ENCODE results near the gene TSPAN17.

The TSPAN17 gene

GRCh38 chr5:176621661-176622079 is 25.6 kb upstream of the TSPAN17 start:
- DNase-seq (ENCODE audit: low read depth in 2 of 2), result no peak

- no peak for DNase-seq (ENCODE audit: low read depth in 2 of 2)
Measured at GRCh38 chr5:176624142-176624541, 23.1 kb upstream of the TSPAN17 start.

DNA sequence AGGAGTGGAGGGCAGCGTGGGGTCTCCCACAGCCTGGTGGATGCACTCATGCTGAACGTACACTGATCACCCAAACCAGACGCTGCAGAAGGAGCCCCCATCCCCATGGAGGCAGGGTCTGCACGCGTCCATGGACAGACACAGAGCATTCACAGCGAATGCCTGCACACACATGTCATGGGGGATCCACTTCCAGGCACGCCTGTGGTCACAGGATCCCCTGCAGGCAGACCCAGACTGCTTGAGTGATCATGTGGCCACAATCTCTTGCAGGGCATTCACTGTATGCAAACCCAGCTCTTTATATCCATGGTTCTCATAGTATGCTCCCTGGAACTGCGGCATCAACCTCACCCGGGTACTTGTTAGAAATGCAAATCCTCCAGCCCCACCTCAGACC is 22.3 kb upstream of the TSPAN17 start:
- DNase-seq (ENCODE audit: low read depth in 2 of 2), result no peak

GRCh38 chr5:176625512-176625911 is 21.8 kb upstream of the TSPAN17 start:
- no peak for DNase-seq (ENCODE audit: low read depth in 2 of 2)

DNA sequence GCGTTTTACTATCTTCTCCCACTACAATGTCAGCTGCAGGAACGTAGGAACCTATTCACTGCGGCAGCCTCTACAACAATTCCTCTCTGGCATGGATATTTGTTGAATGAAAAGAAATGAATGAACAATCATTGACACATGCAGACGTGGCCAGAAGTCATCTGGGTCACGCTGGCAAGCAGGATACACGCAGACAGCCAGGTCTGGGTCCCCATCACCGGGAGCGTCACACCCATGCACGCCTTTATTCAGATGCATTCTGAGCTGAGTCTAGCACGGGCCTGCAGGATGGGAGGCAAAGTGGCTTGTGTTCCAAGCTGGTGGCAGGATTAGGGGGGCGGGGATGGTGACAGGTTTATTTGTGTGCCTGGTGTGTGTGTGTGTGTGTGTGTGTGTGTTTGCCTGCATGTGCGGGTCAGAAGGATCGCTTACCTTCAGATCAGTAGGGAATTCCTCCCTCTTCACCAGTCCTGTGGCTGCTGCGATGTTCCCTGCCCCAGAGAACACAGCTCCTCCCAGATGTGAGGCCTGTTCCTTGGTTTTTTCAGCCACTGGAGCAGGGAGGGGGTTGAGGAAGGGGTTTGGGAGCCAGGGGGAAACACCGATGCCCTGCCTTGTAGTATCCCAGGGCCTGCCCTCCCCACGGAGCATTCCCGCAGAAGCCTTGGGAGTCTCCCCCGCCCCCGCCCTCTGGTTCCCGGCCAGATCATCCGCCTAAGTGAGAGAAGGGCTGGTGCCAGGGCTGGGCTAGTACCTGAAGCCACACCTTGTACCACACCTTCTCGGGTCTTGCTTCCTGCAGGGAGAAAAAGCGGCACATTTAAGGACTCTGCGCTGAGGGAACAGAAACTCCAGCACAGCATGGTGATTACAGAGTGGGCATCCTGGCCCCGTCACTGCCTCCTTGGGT is 21.1 kb upstream of the TSPAN17 start:
- no peak for DNase-seq (ENCODE audit: low read depth in 2 of 2)

DNA sequence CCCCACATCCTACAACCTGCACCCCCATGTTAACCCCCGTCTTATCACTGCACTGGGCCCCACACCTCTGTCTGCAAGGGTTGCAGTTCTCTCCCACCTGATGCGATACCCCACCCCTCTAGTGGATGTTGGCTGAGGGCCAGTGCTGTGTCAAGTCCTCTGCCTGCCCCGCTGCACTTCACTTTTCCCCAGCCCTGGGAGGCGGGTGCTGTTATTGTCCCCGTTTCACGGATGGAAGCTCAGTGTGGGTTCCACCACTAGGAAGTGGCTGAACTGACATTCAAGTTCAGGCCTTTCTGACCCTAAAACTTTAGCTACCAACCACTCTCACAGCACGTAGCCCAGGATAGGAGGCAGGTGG is 20.4 kb upstream of the TSPAN17 start:
- no peak for DNase-seq (ENCODE audit: low read depth in 2 of 2)

DNA sequence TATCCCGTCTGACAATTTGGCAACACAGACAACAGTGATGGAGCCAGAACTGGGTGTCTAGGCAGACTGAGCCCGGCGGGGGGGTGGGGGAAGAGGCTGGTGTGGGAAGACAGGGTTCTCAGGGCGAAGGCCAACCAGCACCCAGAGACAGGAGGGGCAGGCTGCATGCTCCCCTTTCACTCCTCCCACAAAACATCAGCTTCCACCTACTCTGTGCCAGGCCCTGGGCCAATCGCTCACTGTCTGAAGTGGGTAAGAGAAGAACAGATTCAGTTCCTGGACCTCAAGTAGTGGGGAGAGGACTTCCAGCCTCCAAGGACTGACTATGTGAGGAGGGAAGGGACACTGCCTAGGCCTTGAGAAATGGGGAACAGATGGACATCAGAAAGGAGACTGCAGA is 19.7 kb upstream of the TSPAN17 start:
- no peak for DNase-seq (ENCODE audit: low read depth in 2 of 2)

DNA sequence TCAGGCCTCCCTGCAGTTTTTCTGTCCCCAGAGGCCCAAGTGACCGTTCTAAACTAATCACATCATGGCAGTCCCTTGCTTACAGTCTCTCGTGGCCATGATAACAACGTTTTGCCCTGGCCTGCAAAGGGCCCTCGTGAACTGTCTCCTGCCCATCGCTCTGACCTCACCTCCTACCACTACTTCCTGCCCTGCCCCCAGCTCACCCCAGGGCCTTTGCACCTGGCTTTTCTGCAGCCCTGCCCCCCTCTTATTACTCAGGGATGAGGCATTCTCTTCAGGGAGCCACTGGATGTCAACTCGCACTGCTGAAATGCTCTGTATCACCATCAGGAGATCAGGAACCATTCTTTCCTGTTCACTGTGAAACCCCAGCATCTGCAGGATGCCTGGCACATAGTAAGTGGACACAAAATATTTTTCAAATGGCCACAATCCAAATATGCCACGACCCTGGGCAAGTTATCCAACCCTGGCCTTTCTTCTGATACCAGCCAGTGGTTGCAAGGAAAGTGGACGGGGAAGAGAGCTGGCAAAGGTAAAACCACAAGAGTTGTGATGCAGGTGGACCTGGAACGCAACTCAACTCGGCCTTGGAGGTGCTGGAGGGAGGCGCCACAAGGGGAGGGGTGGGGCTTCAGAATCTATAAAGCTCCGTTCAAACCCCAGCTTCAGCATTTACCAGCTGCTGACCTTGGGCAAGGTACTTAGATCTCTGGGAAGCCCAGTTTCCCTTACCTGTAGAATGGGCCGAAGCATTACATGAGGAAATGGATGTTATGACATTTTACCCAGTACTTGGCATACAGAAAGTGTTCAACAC is 18.7 kb upstream of the TSPAN17 start:
- DNase-seq (ENCODE audit: low read depth in 2 of 2), result no peak

GRCh38 chr5:176629317-176629852 is 17.9 kb upstream of the TSPAN17 start:
- no peak for DNase-seq (ENCODE audit: low read depth in 2 of 2)

DNA sequence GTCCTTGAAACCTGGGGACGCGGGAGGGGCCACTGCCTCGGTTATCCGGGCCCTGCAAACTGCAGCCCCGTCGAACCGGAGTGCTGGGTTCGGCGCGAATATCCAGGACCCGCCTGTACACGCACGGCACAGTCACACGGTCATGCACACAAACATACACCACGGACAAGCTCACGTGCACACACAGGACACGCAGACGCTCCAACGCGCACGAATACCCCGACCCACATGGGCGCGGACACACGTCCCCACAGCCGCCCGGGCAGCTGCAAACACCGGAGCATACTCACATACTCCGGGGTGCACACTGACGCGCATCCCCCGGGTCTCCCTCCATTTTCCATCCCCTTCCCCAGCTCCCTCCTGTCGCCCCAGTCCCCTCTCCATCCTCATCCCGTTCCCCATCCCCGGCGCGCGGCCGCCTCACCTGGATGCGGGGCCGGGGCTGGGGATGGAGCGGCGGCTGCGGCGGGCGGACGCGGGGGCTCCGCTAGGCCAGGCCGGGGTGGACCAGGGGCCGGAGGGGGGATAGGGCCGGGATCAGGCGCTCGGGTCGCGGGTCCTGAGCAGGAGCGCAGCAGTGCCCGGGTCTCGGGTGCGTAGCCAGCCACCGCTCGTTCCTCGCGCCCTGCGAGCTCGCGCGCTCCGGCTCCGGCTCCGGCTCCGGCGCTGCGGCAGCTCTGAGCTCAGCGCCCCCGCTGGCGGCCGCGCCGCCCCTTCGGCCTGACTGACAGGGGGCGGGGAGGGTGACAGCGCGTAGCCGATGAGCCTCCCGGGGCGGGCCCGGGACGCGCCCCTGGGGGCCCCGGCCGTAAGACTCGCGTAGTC is 17.2 kb upstream of the TSPAN17 start, which contains the start of the genes EIF4E1B and SNCB:
Gene EIF4E1B, plus strand, starts transcription at position 823 of the 828 bp plus-strand sequence. CDS start 12,113 bp downstream, outside the sequence.
Gene SNCB, minus strand, starts transcription at position 682 of the 828 bp plus-strand sequence. CDS start 880 bp downstream, outside the sequence.
- peak in 1 of 2 donors; percentile 24 for DNase-seq (ENCODE audit: low read depth in 2 of 2)

- no peak for DNase-seq (ENCODE audit: low read depth in 2 of 2)
Measured at GRCh38 chr5:176630681-176631222, 16.5 kb upstream of the TSPAN17 start.

DNA sequence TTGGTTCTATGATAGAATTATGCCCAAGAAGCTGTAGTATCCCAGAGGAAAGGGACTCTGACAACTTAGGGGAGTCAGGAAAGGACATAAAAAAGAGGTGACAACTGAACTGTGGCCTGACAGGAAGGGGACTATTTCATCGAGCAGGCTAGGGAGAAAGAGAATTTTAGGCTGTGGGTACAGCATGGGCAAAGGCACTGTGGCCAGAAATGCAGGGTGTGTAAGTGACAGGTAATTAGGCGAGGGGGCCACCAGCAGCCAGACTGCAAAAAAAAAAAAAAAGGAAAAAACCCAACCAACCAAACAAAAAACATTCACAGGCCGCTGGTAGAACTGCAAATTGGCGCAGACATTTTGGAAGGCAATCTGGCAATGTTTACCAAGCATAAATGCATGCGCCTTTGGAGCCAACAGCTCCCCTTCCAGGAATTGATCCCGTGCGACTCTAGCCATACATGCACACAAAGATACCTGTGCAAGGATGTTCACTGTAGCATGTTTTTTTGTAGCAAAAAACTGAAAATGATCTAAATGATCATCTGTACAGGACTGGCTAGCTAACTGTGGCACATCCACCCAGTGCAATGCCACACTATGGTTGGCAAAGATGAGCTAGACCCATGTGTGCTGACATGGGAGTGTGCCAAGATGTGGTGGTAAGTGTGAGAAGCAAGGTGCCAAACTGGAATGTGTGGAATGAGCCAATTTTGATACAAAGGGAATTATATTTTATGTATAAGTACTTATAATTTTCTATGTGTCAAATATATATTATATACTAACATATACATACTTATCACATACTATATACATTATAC is 15.7 kb upstream of the TSPAN17 start:
- no peak for DNase-seq (ENCODE audit: low read depth in 2 of 2)

DNA sequence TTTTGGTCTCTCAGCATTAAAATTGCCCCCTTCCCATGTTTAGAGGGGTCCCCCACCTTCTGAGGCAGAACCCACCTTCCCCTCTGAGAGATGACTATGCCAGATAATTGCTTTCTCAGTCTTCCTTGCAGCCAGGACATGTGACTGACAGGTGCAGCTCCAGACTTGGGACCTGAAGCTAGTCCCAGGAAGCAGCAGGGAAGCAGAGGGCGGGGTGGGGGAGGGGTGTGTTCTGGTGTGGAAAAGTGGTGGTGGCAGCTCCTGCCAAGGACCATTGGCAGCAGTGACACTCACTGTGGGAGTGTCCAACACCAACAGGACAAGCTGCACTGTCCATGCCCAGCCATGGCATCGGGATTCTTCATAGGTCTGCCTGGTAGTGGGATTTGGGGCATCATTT is 14.5 kb upstream of the TSPAN17 start:
- no peak for DNase-seq (ENCODE audit: low read depth in 2 of 2)

- no peak for DNase-seq (ENCODE audit: low read depth in 2 of 2)
Measured at GRCh38 chr5:176633598-176633997, 13.7 kb upstream of the TSPAN17 start.

DNA sequence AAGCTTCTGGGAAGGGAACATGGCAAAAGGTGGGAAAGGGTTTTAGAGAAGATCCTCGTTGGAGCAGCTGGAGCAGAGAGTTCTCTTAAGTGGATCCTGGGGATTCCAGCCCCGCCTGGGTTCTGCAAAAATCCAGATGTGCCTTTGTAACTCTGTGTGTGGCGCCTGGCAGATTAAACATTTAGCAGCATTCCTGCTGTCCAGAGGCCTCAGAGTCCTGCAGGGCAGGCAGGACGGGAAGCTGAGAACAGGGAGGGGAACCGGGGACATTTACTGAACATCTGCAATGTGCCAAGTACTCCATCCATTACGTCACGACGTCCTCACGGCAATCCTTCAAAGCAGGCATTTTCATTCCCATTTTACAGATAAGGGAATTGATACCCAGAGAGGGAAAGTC is 10.9 kb upstream of the TSPAN17 start:
- no peak for DNase-seq (ENCODE audit: low read depth in 2 of 2)

- no peak for DNase-seq (ENCODE audit: low read depth in 2 of 2)
Measured at GRCh38 chr5:176637556-176637955, 9.7 kb upstream of the TSPAN17 start.

GRCh38 chr5:176638437-176638836 is 8.8 kb upstream of the TSPAN17 start:
- no peak for DNase-seq (ENCODE audit: low read depth in 2 of 2)

DNA sequence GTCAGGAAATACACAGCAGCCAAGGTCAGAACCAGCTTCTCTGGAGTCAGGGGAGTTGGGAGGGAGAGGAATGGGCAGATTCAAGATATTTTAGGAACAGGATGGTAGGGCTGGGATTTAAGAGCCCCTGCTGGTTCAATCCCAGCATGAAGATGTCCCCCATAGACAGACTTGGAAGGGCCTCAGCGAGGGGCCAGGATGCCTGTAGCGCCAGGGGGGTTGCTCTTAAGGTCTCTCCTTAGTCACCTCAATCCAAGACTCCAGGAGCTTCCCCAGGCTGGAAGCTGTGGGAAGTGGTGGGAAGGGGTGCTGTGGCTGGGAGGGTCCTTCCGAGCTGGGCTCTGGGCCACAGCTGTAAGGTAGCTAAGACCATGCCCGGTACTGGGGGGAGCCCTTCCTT is 8.1 kb upstream of the TSPAN17 start:
- no peak for DNase-seq (ENCODE audit: low read depth in 2 of 2)

DNA sequence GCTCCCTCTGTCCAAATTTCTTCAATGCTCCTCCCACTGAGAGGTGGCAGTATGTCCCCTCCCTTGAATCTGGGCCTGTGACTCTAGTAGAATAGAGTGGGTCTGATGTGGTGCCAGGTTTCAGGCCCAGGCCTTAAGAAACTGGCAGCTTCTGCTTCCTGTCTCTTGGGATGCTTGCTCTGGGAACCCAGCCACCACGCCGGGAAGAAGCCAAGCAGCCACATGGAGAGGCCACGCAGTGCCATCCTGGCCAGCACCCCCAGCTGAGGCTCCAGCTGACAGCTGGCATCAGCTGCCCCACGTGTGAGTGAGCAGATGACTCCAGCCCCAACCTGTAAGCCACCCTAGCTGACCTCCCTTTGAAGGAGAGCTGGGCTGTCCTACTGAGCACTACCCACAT is 7.3 kb upstream of the TSPAN17 start:
- DNase-seq (ENCODE audit: low read depth in 2 of 2), result no peak

GRCh38 chr5:176640616-176641015 is 6.7 kb upstream of the TSPAN17 start:
- DNase-seq (ENCODE audit: low read depth in 2 of 2), result no peak
